ENCODE measurements around the gene NMNAT1. TPM values are rescaled to one million over a fixed set of nuclear protein-coding genes. Genes with fewer than 3 reads are reported as not detected.
A peak's percentile ranks its signal among the peaks of the same experiment; 100 is the strongest.

Gene NMNAT1
- 10 to 100 TPM in 1 of 2 donors, 1 to 10 TPM in 1; 9.8 to 12.3 TPM for total RNA-seq

DNA sequence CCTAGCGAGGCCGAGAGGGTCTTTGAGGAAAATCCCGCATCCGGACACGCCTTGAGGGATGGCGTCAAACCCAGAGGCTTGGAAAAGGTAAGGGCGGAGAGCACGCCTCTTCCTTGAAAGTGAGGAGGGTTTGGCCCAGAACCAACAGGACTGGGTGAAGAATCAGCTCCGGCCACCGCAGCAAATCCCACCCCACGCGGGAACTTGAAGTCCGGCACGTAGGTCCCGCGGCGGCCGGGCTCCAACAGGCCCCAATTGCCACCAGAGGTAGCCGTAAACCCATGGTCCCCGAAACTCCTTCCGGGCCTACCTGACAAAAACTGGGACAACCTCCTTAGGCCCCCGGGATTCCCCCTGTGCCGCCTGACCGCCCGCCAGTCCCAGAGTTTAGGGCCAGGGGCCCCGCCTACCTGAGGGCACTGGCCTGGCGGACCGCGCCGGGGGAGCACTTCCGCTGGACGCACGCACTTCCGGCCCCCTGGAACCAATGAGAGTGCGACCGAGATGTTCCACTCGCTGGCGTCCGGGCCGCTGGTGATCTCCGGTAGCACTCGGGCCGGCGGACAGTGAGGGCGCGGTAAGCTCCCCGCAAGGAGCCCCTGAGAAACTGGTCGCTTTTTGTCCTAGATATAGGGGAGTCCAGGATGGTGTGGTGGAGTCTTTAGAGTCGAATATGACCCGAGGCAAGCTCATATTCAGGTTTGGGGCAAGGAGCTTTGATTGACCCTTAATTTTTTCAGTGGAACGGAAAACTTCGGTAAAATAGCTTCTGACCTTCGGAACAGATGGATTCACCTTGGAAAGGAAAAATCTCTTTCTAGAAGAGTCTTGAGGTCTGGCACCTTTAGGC is at the start of gene NMNAT1, which contains the start of gene LZIC:
TSS of gene NMNAT1 (plus strand) at position 537 of the 850 bp plus-strand sequence. CDS start 28,599 bp downstream, outside the sequence.
TSS of gene LZIC (minus strand) at position 453 of the 850 bp plus-strand sequence. CDS start 6,772 bp downstream, outside the sequence.
- DNase-seq (ENCODE audit: low spot score), result peak; percentile 97
- Mint-ChIP-seq H3K27ac (peak within 1 kb of the TSS; percentile 97 to 99), H3K9me3 (no peaks in the 10 kb centered on the region), H3K4me1 (ENCODE audit: low read depth in 2 of 2) (peaks cover 10% of the 10 kb centered on the region in 2 donors), H3K4me3 (peak within 1 kb of the TSS; percentile 99), H3K27me3 (no peaks in the 10 kb centered on the region), H3K36me3 (no peaks in the 10 kb centered on the region)
- ATAC-seq, result peak; percentile 100

DNA sequence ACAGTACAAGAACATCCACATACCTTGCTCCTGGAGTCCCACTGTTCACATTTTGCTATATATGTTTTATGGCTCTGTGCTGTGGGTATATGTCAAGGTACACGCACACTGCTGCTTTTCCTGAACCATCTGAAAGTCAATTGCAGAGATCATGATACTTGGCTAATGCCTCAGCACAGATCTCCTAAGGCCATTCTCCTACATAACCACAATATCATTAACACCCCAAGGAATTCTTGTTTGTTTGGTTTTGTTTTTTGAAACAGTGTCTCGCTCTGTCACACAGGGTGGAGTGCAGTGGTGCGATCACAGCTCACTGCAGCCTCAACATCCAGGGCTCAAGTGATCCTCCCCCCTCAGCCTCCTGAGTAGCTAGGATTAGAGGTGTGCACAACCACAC is 49.2 kb upstream of the NMNAT1 start:
- Mint-ChIP-seq H3K27me3 (no peaks in the 10 kb centered on the region), H3K4me1 (ENCODE audit: low read depth in 2 of 2) (peaks cover 17% of the 10 kb centered on the region in 2 donors), H3K27ac (peak overlapping the region; percentile 2 to 4), H3K36me3 (no peaks in the 10 kb centered on the region), H3K4me3 (no peak overlapping the region), H3K9me3 (no peaks in the 10 kb centered on the region)
- no peak for ATAC-seq
- DNase-seq (ENCODE audit: low spot score), result no peak

DNA sequence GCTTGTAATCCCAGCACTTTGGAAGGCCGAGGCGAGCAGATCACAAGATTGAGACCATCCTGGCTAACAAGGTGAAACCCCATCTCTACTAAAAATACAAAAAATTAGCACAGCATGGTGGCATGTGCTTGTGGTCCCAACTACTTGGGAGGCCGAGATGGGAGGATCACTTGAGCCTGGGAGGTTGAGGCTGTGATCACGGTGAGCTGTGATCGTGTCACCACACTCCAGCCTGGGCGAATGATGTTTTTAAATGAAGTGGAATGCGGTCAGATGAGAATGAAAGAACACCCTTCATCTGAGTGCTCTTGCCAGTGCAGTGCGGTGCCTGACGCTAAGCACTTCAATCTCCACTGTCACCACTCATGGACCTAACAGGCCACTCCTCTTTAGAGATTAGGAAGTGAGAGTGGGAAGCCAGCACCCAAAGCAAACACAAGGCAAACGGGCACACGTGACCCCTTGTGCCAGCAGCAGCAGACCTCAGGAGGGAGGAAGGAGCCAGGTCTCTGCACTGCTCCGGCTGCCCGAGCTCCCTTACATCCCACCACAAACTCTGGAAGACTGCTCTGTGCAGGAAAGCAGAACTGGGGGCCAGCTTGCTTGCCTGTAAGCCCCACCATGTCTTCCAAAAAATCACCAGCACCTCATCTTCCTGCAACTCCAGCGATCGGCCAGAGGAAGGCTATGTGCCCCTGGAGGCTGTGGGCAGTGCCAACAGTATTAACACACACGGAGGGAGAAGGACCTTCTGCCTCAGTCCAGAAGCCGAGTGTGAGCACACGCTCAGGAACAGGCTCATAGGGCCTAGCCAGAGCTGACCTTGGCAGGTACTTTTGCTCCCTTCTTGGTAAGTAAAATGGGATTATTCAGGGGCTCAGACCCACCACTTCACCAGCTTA is 42.9 kb upstream of the NMNAT1 start:
- no peaks in the 10 kb centered on the region for H3K36me3 Mint-ChIP-seq
- no peak for DNase-seq (ENCODE audit: low spot score)
- no peak overlapping the region for H3K4me3 Mint-ChIP-seq
- H3K4me1 Mint-ChIP-seq (ENCODE audit: low read depth in 2 of 2), result peaks cover 21 to 31% of the 10 kb centered on the region in 2 donors
- H3K27ac Mint-ChIP-seq, result peak overlapping the region in 1 of 2 donors; percentile 56
- H3K9me3 Mint-ChIP-seq, result no peaks in the 10 kb centered on the region
- no peaks in the 10 kb centered on the region for H3K27me3 Mint-ChIP-seq
- ATAC-seq, result peak in 1 of 2 donors; percentile 37

DNA sequence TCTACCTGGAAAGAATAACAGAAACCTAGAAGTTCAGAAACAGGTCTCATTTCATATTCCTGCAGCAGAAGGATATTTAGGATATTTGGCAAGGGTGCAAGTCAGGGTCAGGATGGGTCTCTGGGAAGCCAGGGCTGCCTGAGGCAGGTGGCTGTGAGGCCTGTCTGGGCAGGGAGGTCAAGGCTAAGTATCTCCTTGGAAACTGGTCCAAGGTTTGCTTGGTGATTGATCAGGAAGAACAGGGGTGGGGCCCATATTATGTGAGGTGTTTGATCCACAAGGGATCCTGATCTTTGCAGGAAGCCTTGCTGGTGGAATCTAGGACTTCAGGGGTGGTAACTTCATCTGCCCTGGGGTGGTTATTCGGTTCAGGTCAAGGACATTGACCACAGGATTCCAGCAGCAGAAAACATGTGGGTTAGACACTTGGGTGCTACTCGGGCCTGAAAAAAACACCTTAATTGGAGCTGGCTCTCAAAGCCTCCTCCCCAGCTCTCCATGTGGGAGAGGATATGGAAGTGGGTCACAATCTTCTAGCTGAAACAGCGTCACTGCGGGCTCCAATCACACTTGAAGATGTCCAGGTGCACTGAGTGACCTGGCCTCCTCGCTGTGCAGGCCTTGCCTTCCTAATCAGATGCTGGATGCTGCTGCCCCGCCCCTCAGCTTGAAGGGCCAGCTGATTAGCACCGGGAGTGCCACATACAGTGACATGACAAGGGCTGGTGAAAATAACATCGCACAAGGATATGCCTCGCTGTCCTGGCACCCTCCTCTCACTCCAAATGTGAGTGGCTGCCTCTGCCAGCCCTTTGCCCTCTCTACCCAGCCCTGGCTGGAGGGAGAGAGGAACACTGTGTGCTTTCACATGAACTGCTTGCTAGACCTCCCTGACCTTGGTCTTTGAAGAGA is 41.9 kb upstream of the NMNAT1 start:
- Mint-ChIP-seq H3K27ac (peak overlapping the region in 1 of 2 donors; percentile 56), H3K27me3 (no peaks in the 10 kb centered on the region), H3K36me3 (no peaks in the 10 kb centered on the region), H3K9me3 (no peaks in the 10 kb centered on the region), H3K4me3 (no peak overlapping the region), H3K4me1 (ENCODE audit: low read depth in 2 of 2) (peaks cover 23 to 36% of the 10 kb centered on the region in 2 donors)
- no peak for DNase-seq (ENCODE audit: low spot score)
- peak in 1 of 2 donors; percentile 20 for ATAC-seq

DNA sequence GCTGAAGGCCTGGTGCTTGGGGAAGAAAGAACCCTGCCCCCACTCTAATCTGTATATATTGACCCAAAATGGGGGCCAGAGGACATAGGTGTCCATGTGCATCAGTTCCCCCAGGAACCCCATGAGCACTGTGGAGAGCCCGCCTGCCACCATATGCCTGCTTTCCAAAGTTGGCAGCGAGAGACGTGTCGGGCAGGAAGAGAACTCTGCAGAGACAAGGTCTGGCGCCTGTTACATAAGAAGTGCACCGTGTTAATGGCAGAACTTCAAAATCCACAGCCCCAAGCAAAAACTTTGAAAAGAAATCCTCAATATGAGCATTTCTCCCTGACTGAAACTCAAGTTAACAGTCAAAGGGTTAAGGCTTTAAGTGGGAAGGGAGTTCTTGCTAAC is 41.2 kb upstream of the NMNAT1 start:
- Mint-ChIP-seq H3K36me3 (no peaks in the 10 kb centered on the region), H3K4me3 (no peak overlapping the region)

DNA sequence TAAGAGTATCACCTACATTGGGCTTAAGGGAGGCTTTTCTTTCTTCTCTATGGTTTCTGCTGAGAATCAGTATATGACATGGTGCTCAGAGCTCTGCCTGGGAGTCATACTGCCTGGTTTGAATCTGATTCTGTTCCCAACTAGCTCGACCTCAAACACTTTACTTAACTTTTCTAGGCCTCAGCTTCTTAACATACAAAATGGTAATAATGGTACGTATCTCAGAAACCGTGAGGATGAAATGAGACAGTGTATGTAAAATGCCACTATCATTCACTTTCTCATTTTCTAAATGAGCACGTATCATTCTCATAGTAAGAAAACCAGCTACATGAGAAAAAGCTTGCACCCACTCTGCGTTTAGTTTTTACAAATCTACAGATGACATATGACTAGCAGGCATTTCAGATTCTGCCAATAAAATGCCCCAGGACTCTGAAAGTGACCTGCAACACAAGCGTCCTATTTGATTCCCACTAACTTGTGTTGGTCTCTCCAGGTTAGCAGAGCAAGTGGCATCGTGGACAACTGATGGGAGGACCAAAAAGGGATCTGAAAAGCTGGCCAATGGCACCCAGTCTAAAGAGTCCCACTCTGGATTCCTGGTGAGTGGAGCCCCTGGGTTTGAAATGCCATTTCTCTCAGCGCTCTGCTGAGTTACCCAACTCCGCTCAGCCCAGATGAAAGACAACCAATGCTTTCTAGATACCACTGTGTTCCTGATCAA is 39.3 kb upstream of the NMNAT1 start:
- Mint-ChIP-seq H3K9me3 (no peaks in the 10 kb centered on the region), H3K4me1 (ENCODE audit: low read depth in 2 of 2) (peaks cover 34 to 49% of the 10 kb centered on the region in 2 donors), H3K27ac (peak overlapping the region; percentile 54 to 64), H3K36me3 (no peaks in the 10 kb centered on the region), H3K4me3 (peak overlapping the region; percentile 37), H3K27me3 (no peaks in the 10 kb centered on the region)
- ATAC-seq (peak; percentile 53 to 89), DNase-seq (ENCODE audit: low spot score) (no peak)

More for the DNA sequence above, 41.2 kb upstream of the NMNAT1 start:
- no peak overlapping the region for H3K27ac Mint-ChIP-seq
- H3K27me3 Mint-ChIP-seq, result no peaks in the 10 kb centered on the region
- H3K9me3 Mint-ChIP-seq, result no peaks in the 10 kb centered on the region
- ATAC-seq, result no peak
- peaks cover 23 to 36% of the 10 kb centered on the region in 2 donors for H3K4me1 Mint-ChIP-seq (ENCODE audit: low read depth in 2 of 2)
- DNase-seq (ENCODE audit: low spot score), result no peak

DNA sequence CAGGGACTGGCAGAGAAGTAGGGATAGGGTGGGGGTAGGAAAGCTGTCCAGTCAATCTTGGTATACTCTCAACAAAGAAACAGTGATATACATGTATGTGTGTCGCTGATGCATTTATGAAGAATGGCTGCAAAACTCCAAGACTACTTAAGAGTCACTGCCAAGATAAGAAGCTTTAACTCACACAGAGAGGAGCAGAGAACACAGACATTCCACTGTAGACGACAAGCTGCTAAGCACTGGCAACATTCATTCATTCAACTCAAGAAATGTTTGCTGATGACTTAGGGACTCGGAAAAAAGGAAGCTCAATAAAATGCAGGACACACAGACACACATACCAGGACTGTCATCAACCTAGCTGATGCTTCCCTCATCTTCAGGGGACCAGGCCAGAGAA is 38.7 kb upstream of the NMNAT1 start:
- H3K9me3 Mint-ChIP-seq, result no peaks in the 10 kb centered on the region
- ATAC-seq (no peak), DNase-seq (ENCODE audit: low spot score) (no peak)
- peak overlapping the region; percentile 30 to 64 for H3K27ac Mint-ChIP-seq
- no peaks in the 10 kb centered on the region for H3K27me3 Mint-ChIP-seq
- peak overlapping the region; percentile 37 for H3K4me3 Mint-ChIP-seq
- H3K36me3 Mint-ChIP-seq, result no peaks in the 10 kb centered on the region
- peaks cover 41 to 55% of the 10 kb centered on the region in 2 donors for H3K4me1 Mint-ChIP-seq (ENCODE audit: low read depth in 2 of 2)

DNA sequence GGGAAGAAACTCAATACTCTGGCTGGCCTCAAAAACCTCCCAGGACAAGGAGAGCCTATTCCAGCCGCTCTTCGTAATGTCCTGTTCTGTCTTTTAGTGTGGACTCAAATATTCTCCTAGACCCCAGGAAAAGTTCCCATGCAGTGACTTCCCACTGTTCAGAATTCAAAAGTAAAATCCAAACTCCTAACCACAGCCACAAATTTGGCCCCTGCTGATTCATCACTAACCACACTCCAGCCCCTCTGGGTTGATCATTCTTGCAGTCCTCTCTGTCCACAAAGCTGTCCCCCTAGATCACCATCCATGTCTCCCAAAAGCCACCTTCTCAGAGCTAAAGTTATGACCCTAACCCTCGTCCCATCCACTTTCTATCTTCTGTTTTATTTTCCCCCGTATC is 38.3 kb upstream of the NMNAT1 start:
- no peaks in the 10 kb centered on the region for H3K36me3 Mint-ChIP-seq
- no peaks in the 10 kb centered on the region for H3K9me3 Mint-ChIP-seq
- H3K27me3 Mint-ChIP-seq, result no peaks in the 10 kb centered on the region
- peak overlapping the region in 1 of 2 donors; percentile 30 for H3K27ac Mint-ChIP-seq
- no peak for DNase-seq (ENCODE audit: low spot score)
- H3K4me1 Mint-ChIP-seq (ENCODE audit: low read depth in 2 of 2), result peaks cover 41 to 55% of the 10 kb centered on the region in 2 donors
- no peak overlapping the region for H3K4me3 Mint-ChIP-seq
- ATAC-seq, result no peak

DNA sequence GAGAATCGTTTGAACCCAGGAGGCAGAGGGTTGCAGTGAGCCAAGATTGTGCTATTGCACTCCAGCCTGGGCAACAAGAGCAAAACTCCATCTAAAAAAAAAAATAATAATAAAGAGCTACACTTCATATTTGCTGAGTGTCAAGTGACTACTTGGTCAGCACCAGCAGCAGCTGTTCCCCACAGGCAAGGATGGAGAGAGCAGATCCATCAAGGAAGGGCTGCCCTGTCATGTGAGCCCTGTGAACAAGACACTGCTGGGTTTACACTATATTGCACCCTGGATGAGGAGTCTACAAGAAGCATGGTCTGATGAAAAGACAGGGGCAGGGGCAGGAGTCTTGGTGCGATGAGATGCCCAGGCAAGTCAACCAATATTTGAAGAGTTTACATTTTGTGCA is 36.8 kb upstream of the NMNAT1 start:
- Mint-ChIP-seq H3K36me3 (no peaks in the 10 kb centered on the region), H3K4me3 (no peak overlapping the region), H3K27ac (no peak overlapping the region), H3K27me3 (no peaks in the 10 kb centered on the region), H3K4me1 (ENCODE audit: low read depth in 2 of 2) (peaks cover 39 to 57% of the 10 kb centered on the region in 2 donors), H3K9me3 (no peaks in the 10 kb centered on the region)
- DNase-seq (ENCODE audit: low spot score) (no peak), ATAC-seq (no peak)

DNA sequence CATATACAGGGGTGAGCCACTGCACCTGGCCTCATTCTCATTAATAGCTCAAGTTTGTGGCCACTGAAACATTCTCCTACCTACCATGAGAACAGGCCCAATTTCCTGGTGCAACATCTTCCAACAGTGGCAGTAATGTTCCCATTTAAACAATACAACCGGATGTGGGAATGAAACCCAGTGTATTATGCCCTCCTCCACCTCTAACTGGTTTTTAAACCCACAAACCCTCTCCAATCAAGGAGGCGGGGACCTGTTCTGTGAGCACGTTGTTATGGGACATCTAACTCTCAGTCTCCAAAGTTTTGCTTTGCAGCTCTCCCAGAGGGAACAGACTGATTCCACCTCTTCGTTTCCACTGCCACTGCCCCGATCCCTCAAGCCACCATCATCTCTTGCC is 35.8 kb upstream of the NMNAT1 start:
- no peaks in the 10 kb centered on the region for H3K27me3 Mint-ChIP-seq
- DNase-seq (ENCODE audit: low spot score) (no peak), ATAC-seq (no peak)
- peaks cover 44 to 63% of the 10 kb centered on the region in 2 donors for H3K4me1 Mint-ChIP-seq (ENCODE audit: low read depth in 2 of 2)
- no peak overlapping the region for H3K4me3 Mint-ChIP-seq
- H3K9me3 Mint-ChIP-seq, result no peaks in the 10 kb centered on the region
- no peak overlapping the region for H3K27ac Mint-ChIP-seq
- no peaks in the 10 kb centered on the region for H3K36me3 Mint-ChIP-seq

DNA sequence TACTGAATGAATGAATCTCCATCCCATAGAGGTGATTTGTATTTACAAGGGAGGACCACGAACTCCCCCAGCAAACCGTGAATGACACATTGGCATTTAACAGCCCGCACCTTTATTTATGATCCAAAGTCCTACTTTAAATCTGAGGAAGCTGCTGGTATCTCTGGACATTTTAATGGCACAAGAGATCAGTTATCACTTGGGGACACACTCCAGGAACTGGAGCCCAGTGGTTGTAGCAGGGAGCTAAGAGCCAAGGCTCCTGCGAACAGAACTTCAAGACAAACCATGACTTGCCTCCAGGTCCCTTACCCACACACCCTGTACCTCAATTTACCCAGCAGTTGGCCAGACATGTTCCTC is 34.4 kb upstream of the NMNAT1 start:
- H3K27me3 Mint-ChIP-seq, result no peaks in the 10 kb centered on the region
- peak overlapping the region; percentile 100 for H3K4me3 Mint-ChIP-seq
- H3K9me3 Mint-ChIP-seq, result no peaks in the 10 kb centered on the region
- peaks cover 46 to 57% of the 10 kb centered on the region in 2 donors for H3K4me1 Mint-ChIP-seq (ENCODE audit: low read depth in 2 of 2)
- ATAC-seq, result no peak
- DNase-seq (ENCODE audit: low spot score), result no peak
- H3K36me3 Mint-ChIP-seq, result no peaks in the 10 kb centered on the region
- peak overlapping the region; percentile 94 to 99 for H3K27ac Mint-ChIP-seq

DNA sequence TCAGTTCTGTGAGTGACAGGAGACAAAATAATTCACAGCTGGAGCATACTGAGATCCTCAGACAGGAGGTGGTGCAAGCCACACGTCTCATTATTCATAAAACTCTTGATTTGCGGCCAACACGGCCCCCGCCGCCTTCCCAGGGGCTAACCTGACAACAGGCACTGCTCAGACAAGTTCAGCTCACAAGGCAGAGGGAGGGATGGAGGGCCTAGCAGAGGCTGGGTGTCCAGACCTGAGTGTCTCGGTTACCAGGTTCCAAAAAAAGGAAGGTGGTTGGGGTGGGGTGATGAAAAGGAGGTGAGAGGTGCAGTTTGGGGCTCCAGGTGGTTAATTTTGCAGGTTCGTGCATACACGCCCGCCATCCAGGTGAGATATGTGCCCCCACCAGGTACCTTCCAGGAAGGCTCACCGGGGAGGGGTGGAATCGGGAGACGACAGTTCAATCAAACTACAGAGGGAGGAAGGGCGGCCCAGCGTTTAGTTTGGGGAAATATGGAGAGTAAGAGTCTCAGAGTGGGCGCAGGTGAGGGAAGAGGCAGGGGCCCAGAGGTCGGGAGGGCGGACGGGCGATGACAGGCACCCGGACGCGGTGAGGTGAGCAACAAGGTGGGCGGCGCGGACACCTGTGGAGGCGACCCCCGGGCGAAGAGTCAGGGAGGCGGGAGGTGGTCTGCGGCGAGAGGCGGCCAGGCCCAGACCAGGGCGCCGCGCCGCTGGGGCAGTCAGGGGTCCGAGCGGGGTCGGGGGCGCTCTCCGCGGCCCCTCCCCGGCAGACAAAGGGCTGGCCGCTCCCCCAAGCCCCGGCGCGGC is 33.8 kb upstream of the NMNAT1 start:
- H3K27me3 Mint-ChIP-seq, result no peaks in the 10 kb centered on the region
- H3K9me3 Mint-ChIP-seq, result no peaks in the 10 kb centered on the region
- DNase-seq (ENCODE audit: low spot score) (no peak), ATAC-seq (no peak)
- H3K4me3 Mint-ChIP-seq, result peak overlapping the region; percentile 100
- peak overlapping the region; percentile 94 to 99 for H3K27ac Mint-ChIP-seq
- peaks cover 44 to 52% of the 10 kb centered on the region in 2 donors for H3K4me1 Mint-ChIP-seq (ENCODE audit: low read depth in 2 of 2)
- no peaks in the 10 kb centered on the region for H3K36me3 Mint-ChIP-seq
